Fibroblast of peridontal ligament (primary cell): ENCODE data around the gene METTL21A.
"Not testable (repeated sequence)": the region's sequence is repeated elsewhere in the genome, so short reads cannot be mapped to it uniquely, and the experiment has no call there.

Experiments
- DNase-seq: peaks from one replicate; pipeline ENCODE4 v3.0.0-alpha.2; 2010; ENCODE audit errors: extremely low read depth

METTL21A gene

GRCh38 chr2:207625014-207625907, at the start of gene METTL21A:
METTL21A (minus strand) TSS chr2:207625394; CDS start chr2:207624375, 1,019 bp downstream.
- DNase-seq: peak; percentile 70

DNA sequence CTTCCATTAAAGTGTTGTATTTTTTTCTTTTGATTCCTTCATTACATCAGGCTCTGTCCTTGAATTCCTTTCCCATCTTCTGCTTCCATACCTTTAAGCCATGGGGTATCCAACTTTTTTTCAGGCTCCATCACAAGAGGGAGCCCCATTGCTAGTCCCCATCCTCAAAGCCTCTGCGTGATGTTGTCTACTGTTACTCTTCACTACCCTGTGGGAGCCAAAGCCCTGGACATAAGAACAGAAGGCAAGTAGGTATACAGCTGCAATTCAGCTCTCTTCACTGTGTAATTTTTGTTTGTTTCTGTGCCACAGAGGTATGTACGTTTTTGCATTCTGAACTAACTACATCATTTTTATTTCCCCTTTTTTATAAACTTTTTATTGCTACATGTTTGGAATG, 49.6 kb upstream of the METTL21A start:
- DNase-seq: no peak

DNA sequence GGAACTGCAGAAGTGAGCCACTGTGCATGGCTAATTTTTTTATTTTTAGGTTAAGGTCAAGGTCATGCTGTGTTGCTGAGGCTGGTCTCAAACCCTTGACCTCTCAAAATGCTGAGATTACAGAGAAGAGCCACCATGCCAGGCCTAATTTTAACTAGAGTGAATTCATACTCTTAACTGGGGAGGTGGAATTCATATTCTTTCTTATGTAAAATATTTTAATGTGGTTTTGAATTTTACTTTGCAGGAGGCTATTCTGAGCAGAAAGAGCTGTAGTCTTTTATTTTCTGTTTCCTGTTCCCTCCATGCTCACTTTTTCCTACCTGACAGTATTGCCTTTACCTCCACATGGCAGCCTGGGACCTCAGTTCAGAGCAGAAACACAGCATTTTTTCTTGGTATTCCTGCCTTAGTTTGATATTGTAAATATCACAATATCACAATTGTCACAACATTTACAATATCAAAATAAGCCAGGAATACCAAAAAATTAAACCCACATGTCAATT, 49.1 kb upstream of the METTL21A start:
- no peak for DNase-seq

DNA sequence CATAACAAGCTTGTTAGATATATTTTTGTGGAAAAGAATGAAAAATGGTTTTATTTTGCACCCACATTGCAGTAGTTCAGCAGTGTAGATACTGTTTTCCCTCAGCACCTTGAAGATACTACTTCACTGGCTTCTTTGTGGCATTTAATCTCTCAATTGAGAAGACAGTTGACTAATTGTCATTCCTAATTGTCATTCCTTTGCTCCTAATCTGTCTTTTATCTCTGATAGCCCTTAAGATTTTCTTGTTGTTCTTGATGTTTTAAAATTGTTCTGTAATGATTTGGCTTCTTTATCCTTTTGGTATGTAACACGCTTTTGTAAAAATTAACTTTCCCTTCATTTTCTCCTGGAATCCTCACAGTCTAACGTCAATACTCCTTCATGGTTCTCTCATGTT, 48.2 kb upstream of the METTL21A start:
- DNase-seq: no peak

DNA sequence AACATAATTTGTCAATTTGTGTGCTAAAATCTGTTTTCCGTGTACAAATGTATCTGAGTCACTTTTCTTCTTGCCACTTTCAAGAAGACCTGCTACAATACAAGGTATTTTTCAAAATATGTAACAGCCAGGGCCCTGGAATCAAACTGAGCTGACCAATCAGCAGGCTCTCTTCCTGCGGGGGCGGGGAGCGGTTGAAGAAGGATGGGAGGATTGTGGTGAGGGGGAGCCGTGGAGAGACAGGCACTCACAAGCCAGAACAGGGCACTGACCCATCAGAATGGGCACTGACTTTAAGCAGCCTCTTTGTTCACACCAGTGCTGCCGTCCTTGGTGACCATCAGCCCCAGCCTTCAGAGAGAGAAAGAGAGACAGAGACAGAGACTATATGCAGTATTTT, 45.7 kb upstream of the METTL21A start:
- DNase-seq: no peak

GRCh38 chr2:207663870-207664545, 38.8 kb upstream of the METTL21A start:
- no peak for DNase-seq

- no peak for DNase-seq
Observed at GRCh38 chr2:207662203-207662602, 37.0 kb upstream of the METTL21A start.

GRCh38 chr2:207660994-207661393, 35.8 kb upstream of the METTL21A start:
- DNase-seq: no peak

DNA sequence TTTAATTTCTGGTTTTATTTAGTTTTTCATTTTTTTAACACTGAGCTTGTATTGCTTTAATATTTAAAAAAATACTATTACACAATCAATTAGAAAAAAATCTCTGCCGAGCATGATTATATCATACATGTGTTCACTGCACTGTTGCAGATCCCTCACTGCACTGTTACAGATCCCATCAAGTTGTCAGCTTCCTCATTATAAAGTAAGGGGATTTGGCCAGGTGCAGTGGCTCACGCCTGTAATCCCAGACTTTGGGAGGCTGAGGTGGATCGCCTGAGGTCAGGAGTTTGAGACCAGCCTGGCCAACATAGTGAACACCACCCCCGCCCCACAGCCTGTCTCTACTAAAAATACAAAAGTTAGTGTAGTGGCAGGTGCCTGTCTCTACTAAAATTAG, 33.0 kb upstream of the METTL21A start:
- no peak for DNase-seq

GRCh38 chr2:207655000-207655399, 29.8 kb upstream of the METTL21A start:
- no peak for DNase-seq

DNA sequence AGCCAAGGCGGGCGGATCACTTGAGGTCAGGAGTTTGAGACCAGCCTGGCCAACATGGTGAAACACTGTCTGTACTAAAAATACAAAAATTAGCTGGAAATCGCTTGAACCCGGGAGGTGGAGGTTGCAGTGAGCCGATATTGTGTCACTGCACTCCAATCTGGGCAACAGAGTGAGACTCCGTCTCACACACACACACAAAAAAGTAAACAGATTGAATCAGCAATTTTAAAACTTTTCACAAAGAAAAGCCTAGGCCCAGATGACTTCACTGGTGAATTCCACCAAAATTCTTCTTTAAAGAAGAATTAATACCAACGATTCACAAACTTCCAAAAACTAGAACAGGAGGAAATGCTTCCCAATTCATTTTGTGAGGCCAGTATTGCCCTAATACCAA, 21.4 kb upstream of the METTL21A start:
- DNase-seq: not testable (repeated sequence)

- DNase-seq: no peak
Observed at GRCh38 chr2:207643892-207644291, 18.7 kb upstream of the METTL21A start.

GRCh38 chr2:207640661-207641060, 15.5 kb upstream of the METTL21A start:
- DNase-seq: peak; percentile 69

- DNase-seq: no peak
Observed at GRCh38 chr2:207640160-207640559, 15.0 kb upstream of the METTL21A start.

GRCh38 chr2:207639288-207639687, 14.1 kb upstream of the METTL21A start:
- DNase-seq: not testable (repeated sequence)

DNA sequence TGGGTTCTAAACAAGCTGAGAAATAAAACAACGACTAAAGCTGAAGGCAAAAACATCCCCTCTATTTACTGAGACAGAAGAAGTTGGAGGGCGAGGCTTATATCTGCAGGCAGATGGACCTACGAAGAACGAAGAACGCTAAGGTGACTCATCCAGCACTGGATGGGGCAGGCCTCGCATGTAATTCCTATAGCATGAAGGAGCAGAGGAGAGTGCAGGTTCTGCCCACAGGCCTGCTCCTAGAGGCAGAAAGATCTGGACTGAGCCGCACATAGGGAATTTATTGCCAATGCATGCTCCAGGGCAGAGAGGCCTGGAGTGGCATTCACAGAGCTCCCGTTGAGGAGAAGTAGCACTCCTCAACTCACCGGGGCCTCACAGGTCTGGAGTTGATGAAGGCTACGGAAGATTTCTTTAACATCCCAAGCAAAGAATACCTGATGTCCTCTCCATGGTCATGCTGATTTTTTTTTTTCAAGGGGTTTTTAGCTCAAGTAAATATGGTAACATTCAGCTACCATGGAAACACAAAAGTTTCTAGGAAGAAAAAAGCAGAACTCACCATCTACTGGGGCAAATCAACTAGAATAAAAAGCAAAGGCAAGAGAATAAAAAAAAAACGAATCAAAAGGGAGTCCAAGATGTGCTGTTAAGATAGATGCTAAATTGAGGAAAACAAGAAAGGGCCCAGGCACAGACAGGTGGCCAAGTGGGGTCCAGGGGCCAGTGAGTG, 10.4 kb upstream of the METTL21A start:
- DNase-seq: no peak

GRCh38 chr2:207633686-207634085, 8.5 kb upstream of the METTL21A start:
- DNase-seq: no peak

DNA sequence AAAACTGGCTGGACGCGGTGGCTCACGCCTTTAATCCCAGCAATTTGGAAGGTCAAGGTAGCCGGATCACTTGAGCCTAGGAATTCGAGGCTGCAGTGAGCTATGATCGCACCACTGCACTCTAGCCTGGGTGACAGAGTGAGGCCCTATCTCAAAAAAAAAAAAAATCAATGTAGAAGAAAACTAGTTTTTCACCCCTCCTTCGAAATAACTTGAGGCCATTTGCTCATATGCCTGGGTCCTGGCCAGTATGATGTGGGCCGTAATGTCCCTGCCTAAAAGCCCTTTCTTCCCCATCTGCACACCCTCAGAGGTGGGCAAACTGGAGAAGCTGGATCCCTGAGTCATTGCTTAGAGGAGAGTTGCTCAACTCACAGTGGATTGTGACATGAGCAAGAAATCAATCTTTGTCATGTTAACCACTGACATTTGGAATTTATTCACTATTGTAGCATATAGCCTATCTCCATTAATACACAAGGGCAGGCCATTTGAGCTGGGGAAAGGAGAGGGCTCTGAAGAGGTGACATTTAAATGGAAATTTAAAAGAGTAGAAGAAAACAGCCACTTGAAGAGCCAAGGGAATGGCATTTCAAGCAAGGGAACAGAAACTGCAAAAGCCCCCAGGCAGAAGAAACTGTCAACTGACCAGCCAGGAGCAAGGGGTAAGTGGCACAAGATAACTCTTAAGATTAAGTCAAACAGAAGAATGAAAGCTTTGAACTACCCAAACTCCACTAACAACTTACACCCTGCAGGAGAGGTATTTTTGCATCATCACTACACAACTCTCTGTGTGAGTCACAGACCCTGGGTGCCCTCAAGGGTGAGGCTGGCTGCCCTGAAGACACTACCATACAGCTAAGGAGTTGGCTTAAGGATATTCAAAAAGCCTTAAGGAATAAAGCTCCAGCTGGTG, 7.6 kb upstream of the METTL21A start:
- DNase-seq: peak; percentile 71

DNA sequence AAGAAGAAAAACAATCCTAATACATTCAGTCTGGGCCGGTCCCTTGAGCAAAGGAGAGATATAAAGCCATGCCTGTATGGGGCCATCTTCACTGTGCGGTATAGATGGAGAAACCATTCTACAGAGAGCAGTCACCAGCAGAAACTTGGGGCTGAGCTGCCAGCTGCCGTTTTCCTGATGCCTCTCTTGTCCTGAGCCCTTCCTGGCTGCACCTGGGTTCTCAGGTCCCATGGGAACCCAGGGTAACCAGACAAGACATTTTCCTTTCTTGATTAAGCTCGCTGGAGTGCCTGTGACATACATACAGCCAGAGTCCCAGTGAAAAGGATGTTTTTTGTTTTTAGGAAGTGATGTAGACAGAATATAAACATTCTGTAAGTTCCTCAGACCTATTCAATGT, 5.3 kb upstream of the METTL21A start:
- DNase-seq: no peak

GRCh38 chr2:207629553-207629952, 4.4 kb upstream of the METTL21A start:
- DNase-seq: no peak
